ENCODE measurements around the gene CLDN14. TPM values are rescaled to one million over a fixed set of nuclear protein-coding genes. Genes with fewer than 3 reads are reported as not detected.

CLDN14 gene
- total and polyA plus RNA-seq, 12 donors = 0.22 TPM; not detected in 11

GRCh38 chr21:36489103-36489775 lies 9.3 kb upstream of the CLDN14 start:
- H3K4me3 ChIP-seq = no peak overlapping the region
- H3K27me3 ChIP-seq = no peaks in the 10 kb centered on the region
- H3K27ac ChIP-seq = no peak overlapping the region
- H3K9me3 ChIP-seq (replicated peaks in 1 of 3) = no peaks in the 10 kb centered on the region
- no peak for DNase-seq
- intact Hi-C loops (cut with DNase I) = no loop called here
- no peaks in the 10 kb centered on the region for H3K4me1 ChIP-seq (replicated peaks in 1 of 2)
- no peaks in the 10 kb centered on the region for H3K36me3 ChIP-seq (replicated peaks in 1 of 2)
- TF ChIP-seq, protein P1, sequence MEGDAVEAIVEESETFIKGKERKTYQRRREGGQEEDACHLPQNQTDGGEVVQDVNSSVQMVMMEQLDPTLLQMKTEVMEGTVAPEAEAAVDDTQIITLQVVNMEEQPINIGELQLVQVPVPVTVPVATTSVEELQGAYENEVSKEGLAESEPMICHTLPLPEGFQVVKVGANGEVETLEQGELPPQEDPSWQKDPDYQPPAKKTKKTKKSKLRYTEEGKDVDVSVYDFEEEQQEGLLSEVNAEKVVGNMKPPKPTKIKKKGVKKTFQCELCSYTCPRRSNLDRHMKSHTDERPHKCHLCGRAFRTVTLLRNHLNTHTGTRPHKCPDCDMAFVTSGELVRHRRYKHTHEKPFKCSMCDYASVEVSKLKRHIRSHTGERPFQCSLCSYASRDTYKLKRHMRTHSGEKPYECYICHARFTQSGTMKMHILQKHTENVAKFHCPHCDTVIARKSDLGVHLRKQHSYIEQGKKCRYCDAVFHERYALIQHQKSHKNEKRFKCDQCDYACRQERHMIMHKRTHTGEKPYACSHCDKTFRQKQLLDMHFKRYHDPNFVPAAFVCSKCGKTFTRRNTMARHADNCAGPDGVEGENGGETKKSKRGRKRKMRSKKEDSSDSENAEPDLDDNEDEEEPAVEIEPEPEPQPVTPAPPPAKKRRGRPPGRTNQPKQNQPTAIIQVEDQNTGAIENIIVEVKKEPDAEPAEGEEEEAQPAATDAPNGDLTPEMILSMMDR (IDR thresholded peaks at IDR 0.05) = no peak
- TF ChIP-seq POLR2A (IDR thresholded peaks at IDR 0.05) = no peak
- 73 to 79% (median 75%) methylated on average over 5 to 10 of the region's 10 CpGs for WGBS, 4 donors

DNA sequence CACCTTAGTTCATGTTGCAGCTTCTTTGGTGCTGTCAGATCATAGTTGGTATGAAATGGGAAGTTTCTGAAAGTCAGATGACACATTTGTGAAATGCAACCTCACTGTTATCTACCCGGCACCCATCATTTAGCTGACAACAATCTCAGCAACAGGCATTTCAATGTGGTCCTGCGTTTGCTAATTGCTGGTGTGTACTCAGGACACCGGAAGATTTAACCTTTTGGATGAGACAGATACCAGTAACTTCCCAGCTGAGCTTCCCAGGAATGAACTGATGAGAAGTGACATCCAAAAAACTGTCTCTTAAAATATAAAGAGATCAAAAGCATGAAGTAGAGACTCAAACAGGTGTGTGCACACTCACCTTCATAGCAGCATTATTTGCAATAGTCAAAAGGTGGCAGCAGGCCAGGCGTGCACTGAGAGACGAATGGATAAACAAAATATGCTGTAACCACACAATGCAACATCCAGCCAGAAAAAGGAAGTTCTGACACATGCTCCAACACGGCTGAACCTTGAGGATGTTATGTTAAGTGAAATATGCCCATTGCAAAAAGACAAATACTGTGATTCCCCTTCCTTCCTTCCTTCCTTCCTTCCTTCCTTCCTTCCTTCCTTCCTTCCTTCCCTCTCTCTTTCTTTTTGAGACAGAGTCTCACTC lies 7.9 kb upstream of the CLDN14 start:
- Histone ChIP-seq H3K36me3 (replicated peaks in 1 of 2) (no peaks in the 10 kb centered on the region), H3K4me3 (no peak overlapping the region), H3K27me3 (no peaks in the 10 kb centered on the region), H3K9me3 (replicated peaks in 1 of 3) (no peaks in the 10 kb centered on the region), H3K4me1 (replicated peaks in 1 of 2) (no peaks in the 10 kb centered on the region), H3K27ac (no peak overlapping the region)
- TF ChIP-seq, protein P1 (IDR thresholded peaks at IDR 0.05) = no peak
- no peak for TF ChIP-seq POLR2A (IDR thresholded peaks at IDR 0.05)
- WGBS, 4 donors = 56 to 71% (median 60%) methylated on average over 6 of the region's 6 CpGs
- intact Hi-C loops (cut with DNase I) = no loop called here
- DNase-seq = no peak

GRCh38 chr21:36486246-36486645 lies 6.3 kb upstream of the CLDN14 start:
- no peak overlapping the region for H3K27ac ChIP-seq
- no peaks in the 10 kb centered on the region for H3K27me3 ChIP-seq
- H3K36me3 ChIP-seq (replicated peaks in 1 of 2) = no peaks in the 10 kb centered on the region
- no peaks in the 10 kb centered on the region for H3K4me1 ChIP-seq (replicated peaks in 1 of 2)
- H3K9me3 ChIP-seq (replicated peaks in 1 of 3) = no peaks in the 10 kb centered on the region
- no peak for TF ChIP-seq POLR2A (IDR thresholded peaks at IDR 0.05)
- TF ChIP-seq, protein P1 (IDR thresholded peaks at IDR 0.05) = no peak
- intact Hi-C loops (cut with DNase I) = no loop called here
- DNase-seq = no peak
- H3K4me3 ChIP-seq = no peak overlapping the region
- WGBS, 4 donors = 78 to 90% (median 85%) methylated on average over 6 to 9 of the region's 9 CpGs

DNA sequence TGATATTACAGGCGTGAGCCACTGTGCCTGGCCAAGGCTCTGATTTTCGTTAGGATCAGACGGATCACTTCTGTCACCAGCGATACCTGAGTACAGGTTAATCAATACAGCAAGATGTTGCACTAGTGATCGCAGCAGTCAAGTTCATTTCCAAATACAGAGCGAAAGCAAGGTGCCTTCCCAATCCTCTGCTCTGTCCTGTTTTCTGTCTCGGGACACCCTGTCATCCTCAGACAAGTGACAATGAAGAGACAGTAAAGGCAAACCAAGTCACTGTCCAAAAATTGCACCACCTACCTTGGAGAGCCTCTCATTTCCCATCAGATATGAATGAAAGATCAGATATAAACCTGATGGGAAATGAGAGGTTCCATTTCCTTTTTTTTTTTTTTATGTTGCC lies 5.6 kb upstream of the CLDN14 start:
- TF ChIP-seq POLR2A (IDR thresholded peaks at IDR 0.05) = no peak
- TF ChIP-seq, protein P1 (IDR thresholded peaks at IDR 0.05) = no peak
- Histone ChIP-seq H3K4me3 (no peak overlapping the region), H3K9me3 (replicated peaks in 1 of 3) (no peaks in the 10 kb centered on the region), H3K4me1 (replicated peaks in 1 of 2) (no peaks in the 10 kb centered on the region), H3K27me3 (no peaks in the 10 kb centered on the region), H3K27ac (no peak overlapping the region), H3K36me3 (replicated peaks in 1 of 2) (no peaks in the 10 kb centered on the region)
- no peak for DNase-seq
- intact Hi-C loops (cut with DNase I) = no loop called here
- 83 to 90% (median 86%) methylated on average over 7 of the region's 7 CpGs for WGBS, 4 donors
